Suprapubic skin (tissue), 4 donors: Measurements from ENCODE around the gene DSG4. TPM values are rescaled to one million over a fixed set of nuclear protein-coding genes. Genes with fewer than 3 reads are reported as not detected.

Source experiments
- DNase-seq, 2 donors: peaks; one replicate each; pipeline ENCODE4 v3.0.0-alpha.2; 2019; ENCODE audit warnings: low spot score in 2 of 2
- H3K27ac ChIP-seq: fragments of 200-600 bp; sonication (generic); one replicate; pipeline ENCODE4 v1.5.1; 2019
- H3K27me3 ChIP-seq: fragments of 200-600 bp; sonication (generic); one replicate; pipeline ENCODE4 v1.5.1; 2019
- H3K36me3 ChIP-seq: fragments of 200-600 bp; sonication (generic); one replicate; pipeline ENCODE4 v1.5.1; 2019
- H3K4me1 ChIP-seq: fragments of 200-600 bp; sonication (generic); one replicate; pipeline ENCODE4 v1.5.1; 2019
- H3K4me3 ChIP-seq: fragments of 200-600 bp; sonication (generic); one replicate; pipeline ENCODE4 v1.5.1; 2019; ENCODE audit warnings: mild to moderate bottlenecking
- H3K9me3 ChIP-seq: fragments of 200-600 bp; sonication (generic); one replicate; pipeline ENCODE4 v1.5.1; 2019
- CTCF ChIP-seq, 2 donors: fragments of 200-600 bp in 1 of 2; fragments of 450-650 bp in 1 of 2; sonication (generic) in 1 of 2; IDR thresholded peaks; one replicate each; pipeline ENCODE4 v1.5.1; 2016 to 2019; ENCODE audit warnings: antibody characterized with exemption in 2 of 2, mild to moderate bottlenecking in 1 of 2, moderate library complexity in 1 of 2
- EP300 ChIP-seq: sonication (generic); formaldehyde crosslinking; IDR thresholded peaks from one replicate; pipeline ENCODE4 v1.6.1; 2017; ENCODE audit warnings: antibody characterized with exemption
- POLR2A ChIP-seq, 2 donors: fragments of 450-650 bp; IDR thresholded peaks; one replicate each; pipeline ENCODE4 v1.6.1; 2017; ENCODE audit warnings: antibody characterized with exemption in 2 of 2, mild to moderate bottlenecking in 2 of 2, moderate library complexity in 2 of 2
- POLR2AphosphoS5 ChIP-seq, 3 donors: sonication (generic); formaldehyde crosslinking; IDR thresholded peaks; one replicate each; pipeline ENCODE4 v1.6.1; 2017; ENCODE audit warnings: antibody characterized with exemption in 3 of 3
- WGBS: methylation state at CpG from one replicate; pipeline ENCODE4 v1.1.5; 2018; 5-methylcytosine and 5-hydroxymethylcytosine counted together
- total RNA-seq, 4 donors: library from RNA; depleted of rRNA; stranded (reverse); fragments of >200 nt; gene quantifications; one replicate each; pipeline ENCODE4 v1.1.0, GENCODE V29; 2016

DSG4 gene
- total RNA-seq, 4 donors from 2014 or later, result 0.89 to 20.9 (median 2.5) TPM

GRCh38 chr18:31382107-31382506 lies 5.5 kb downstream of the DSG4 start:
- no peak for DNase-seq
- Histone ChIP-seq H3K9me3 (no peaks in the 10 kb centered on the region), H3K27ac (no peak overlapping the region), H3K4me1 (no peaks in the 10 kb centered on the region), H3K4me3 (no peak overlapping the region), H3K27me3 (no peaks in the 10 kb centered on the region), H3K36me3 (no peaks in the 10 kb centered on the region)
- 88% methylated on average over 2 of the region's 2 CpGs for WGBS
- TF ChIP-seq CTCF (IDR thresholded peaks at IDR 0.05) (no peak), POLR2AphosphoS5 (IDR thresholded peaks at IDR 0.05) (no peak), POLR2A (IDR thresholded peaks at IDR 0.05) (no peak), EP300 (no peak)

GRCh38 chr18:31386741-31387140 lies 10.2 kb downstream of the DSG4 start:
- 83% methylated on average over 6 of the region's 6 CpGs for WGBS
- Histone ChIP-seq H3K4me1 (no peaks in the 10 kb centered on the region), H3K27ac (no peak overlapping the region), H3K36me3 (no peaks in the 10 kb centered on the region), H3K9me3 (no peaks in the 10 kb centered on the region), H3K4me3 (no peak overlapping the region), H3K27me3 (no peaks in the 10 kb centered on the region)
- no peak for DNase-seq
- TF ChIP-seq CTCF (IDR thresholded peaks at IDR 0.05) (no peak), EP300 (no peak), POLR2A (IDR thresholded peaks at IDR 0.05) (no peak), POLR2AphosphoS5 (IDR thresholded peaks at IDR 0.05) (no peak)

- no peaks in the 10 kb centered on the region for H3K36me3 ChIP-seq
- no peak overlapping the region for H3K4me3 ChIP-seq
- DNase-seq, result no peak
- TF ChIP-seq POLR2AphosphoS5 (IDR thresholded peaks at IDR 0.05) (no peak), EP300 (no peak), CTCF (IDR thresholded peaks at IDR 0.05) (no peak), POLR2A (IDR thresholded peaks at IDR 0.05) (no peak)
- H3K27me3 ChIP-seq, result no peaks in the 10 kb centered on the region
- no peaks in the 10 kb centered on the region for H3K4me1 ChIP-seq
- no peak overlapping the region for H3K27ac ChIP-seq
- no peaks in the 10 kb centered on the region for H3K9me3 ChIP-seq
- WGBS, result 90% methylated on average over 3 of the region's 3 CpGs
Observed at GRCh38 chr18:31393286-31393685, 16.7 kb downstream of the DSG4 start.

GRCh38 chr18:31396796-31397612 lies 20.4 kb downstream of the DSG4 start:
- Histone ChIP-seq H3K36me3 (no peaks in the 10 kb centered on the region), H3K4me3 (no peak overlapping the region), H3K27ac (no peak overlapping the region), H3K9me3 (no peaks in the 10 kb centered on the region), H3K4me1 (no peaks in the 10 kb centered on the region), H3K27me3 (no peaks in the 10 kb centered on the region)
- no peak for DNase-seq
- TF ChIP-seq POLR2A (IDR thresholded peaks at IDR 0.05) (no peak), CTCF (IDR thresholded peaks at IDR 0.05) (no peak), POLR2AphosphoS5 (IDR thresholded peaks at IDR 0.05) (no peak), EP300 (no peak)
- WGBS, result 67% methylated on average over 6 of the region's 6 CpGs

GRCh38 chr18:31398191-31398590 lies 21.6 kb downstream of the DSG4 start:
- no peaks in the 10 kb centered on the region for H3K27me3 ChIP-seq
- no peaks in the 10 kb centered on the region for H3K4me1 ChIP-seq
- H3K9me3 ChIP-seq, result no peaks in the 10 kb centered on the region
- no peaks in the 10 kb centered on the region for H3K36me3 ChIP-seq
- DNase-seq, result no peak
- H3K27ac ChIP-seq, result no peak overlapping the region
- 48% methylated on average over 2 of the region's 2 CpGs for WGBS
- no peak overlapping the region for H3K4me3 ChIP-seq
- TF ChIP-seq POLR2AphosphoS5 (IDR thresholded peaks at IDR 0.05) (no peak), CTCF (IDR thresholded peaks at IDR 0.05) (no peak), POLR2A (IDR thresholded peaks at IDR 0.05) (no peak), EP300 (no peak)
